Smooth muscle cell (in vitro differentiated cells): ENCODE measurements around the gene RILPL2. TPM values are rescaled to one million over a fixed set of nuclear protein-coding genes. Genes with fewer than 3 reads are reported as not detected.
"Not testable (repeated sequence)": the region's sequence is repeated elsewhere in the genome, so short reads cannot be mapped to it uniquely, and the experiment has no call there.

Experiments
- DNase-seq: peaks from one replicate; lab custom pipeline; 2025; ENCODE audit not compliant: unreplicated experiment; lab: John Stamatoyannopoulos, UW
- H2AFZ ChIP-seq: fragments of 200-600 bp; sonication (generic); 2 replicates; pipeline ENCODE4 v1.6.0; 2016; ENCODE audit warnings: antibody characterized with exemption, low read depth, mild to moderate bottlenecking
- H3F3A ChIP-seq: fragments of 200-600 bp; sonication (generic); 2 replicates; pipeline ENCODE4 v1.6.0; 2017; ENCODE audit warnings: antibody characterized with exemption, low read depth
- H3K27ac ChIP-seq: fragments of 200-600 bp; sonication (generic); 2 replicates; pipeline ENCODE4 v1.5.1; 2016; ENCODE audit warnings: low read depth, mild to moderate bottlenecking
- H3K27me3 ChIP-seq: fragments of 200-600 bp; sonication (generic); 2 replicates; pipeline ENCODE4 v1.6.1; 2016; ENCODE audit warnings: low read depth, mild to moderate bottlenecking
- H3K36me3 ChIP-seq: fragments of 200-600 bp; sonication (generic); 2 replicates; pipeline ENCODE4 v1.5.1; 2016; ENCODE audit warnings: low read depth
- H3K4me1 ChIP-seq: fragments of 200-600 bp; sonication (generic); 2 replicates; pipeline ENCODE4 v1.5.1; 2016; ENCODE audit warnings: low read depth
- H3K4me2 ChIP-seq: fragments of 200-600 bp; sonication (generic); 2 replicates; pipeline ENCODE4 v1.6.0; 2016; ENCODE audit warnings: mild to moderate bottlenecking
- H3K4me3 ChIP-seq: fragments of 200-600 bp; sonication (generic); 2 replicates; pipeline ENCODE4 v1.5.1; 2016; ENCODE audit warnings: mild to moderate bottlenecking
- H3K79me2 ChIP-seq: fragments of 200-600 bp; sonication (generic); 2 replicates; pipeline ENCODE4 v1.6.0; 2016; ENCODE audit warnings: low read depth, mild to moderate bottlenecking
- H3K9ac ChIP-seq: fragments of 200-600 bp; sonication (generic); 2 replicates; pipeline ENCODE4 v1.6.0; 2016; ENCODE audit warnings: low read depth
- H3K9me3 ChIP-seq: fragments of 200-600 bp; sonication (generic); replicated peaks from 2 replicates; pipeline ENCODE4 v1.5.1; 2016; ENCODE audit warnings: low read depth
- H4K20me1 ChIP-seq: fragments of 200-600 bp; sonication (generic); 2 replicates; pipeline ENCODE4 v1.6.0; 2016; ENCODE audit warnings: low read depth
- WGBS: methylation state at CpG from one replicate; pipeline ENCODE4 v1.1.7; 2016; ENCODE audit warnings: low lambda C conversion rate; 5-methylcytosine and 5-hydroxymethylcytosine counted together
- polyA plus RNA-seq: library from polyadenylated mRNA; unstranded; fragments of >200 nt; fragmentation: Nextera tagmentation; extraction: Ambion mirVana; gene quantifications from 2 replicates; pipeline ENCODE4 v1.2.1, GENCODE V29; 2016
- total RNA-seq: library from RNA; depleted of rRNA; stranded (reverse); fragments of >200 nt; gene quantifications from 2 replicates; pipeline ENCODE4 v1.2.3, GENCODE V29; 2014
- TF ChIP-seq, protein P1 (sequence below): fragments of 200-600 bp; sonication (generic); IDR thresholded peaks from 2 replicates; pipeline ENCODE4 v1.5.1; 2017; ENCODE audit warnings: borderline replicate concordance, mild to moderate bottlenecking, antibody characterized with exemption; ENCODE audit not compliant: insufficient read depth, poor library complexity, severe bottlenecking

RILPL2 gene
- total and polyA plus RNA-seq, 2 experiments from 2014 or later: 0.85 to 2.2 TPM

DNA sequence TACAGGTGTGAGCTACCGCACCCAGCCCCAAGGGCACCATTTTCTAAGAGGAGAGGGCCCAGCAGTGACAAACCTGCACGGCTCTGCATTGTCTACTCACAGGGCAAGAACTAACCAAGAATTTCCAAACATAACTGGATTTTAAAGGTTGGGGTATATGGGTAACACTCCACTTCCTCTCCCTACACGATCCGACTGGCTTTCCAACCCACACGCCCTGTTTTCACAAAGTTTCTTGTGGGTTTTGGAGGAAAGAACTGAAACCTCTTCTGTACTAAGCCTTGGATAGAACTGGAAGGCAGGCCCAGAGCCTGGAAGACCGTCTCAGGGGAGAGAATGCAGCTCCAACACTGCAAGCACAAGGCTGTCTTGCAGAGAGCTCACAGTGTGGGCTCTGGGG is 46.4 kb upstream of the RILPL2 start:
- DNase-seq: no peak
- no peak overlapping the region for H3K4me3 ChIP-seq
- H3K9me3 ChIP-seq: no peaks in the 10 kb centered on the region
- H3K9ac ChIP-seq: no peak overlapping the region
- no peaks in the 10 kb centered on the region for H3K79me2 ChIP-seq
- no peaks in the 10 kb centered on the region for H3F3A ChIP-seq
- H2AFZ ChIP-seq: no peak overlapping the region
- TF ChIP-seq, protein P1, sequence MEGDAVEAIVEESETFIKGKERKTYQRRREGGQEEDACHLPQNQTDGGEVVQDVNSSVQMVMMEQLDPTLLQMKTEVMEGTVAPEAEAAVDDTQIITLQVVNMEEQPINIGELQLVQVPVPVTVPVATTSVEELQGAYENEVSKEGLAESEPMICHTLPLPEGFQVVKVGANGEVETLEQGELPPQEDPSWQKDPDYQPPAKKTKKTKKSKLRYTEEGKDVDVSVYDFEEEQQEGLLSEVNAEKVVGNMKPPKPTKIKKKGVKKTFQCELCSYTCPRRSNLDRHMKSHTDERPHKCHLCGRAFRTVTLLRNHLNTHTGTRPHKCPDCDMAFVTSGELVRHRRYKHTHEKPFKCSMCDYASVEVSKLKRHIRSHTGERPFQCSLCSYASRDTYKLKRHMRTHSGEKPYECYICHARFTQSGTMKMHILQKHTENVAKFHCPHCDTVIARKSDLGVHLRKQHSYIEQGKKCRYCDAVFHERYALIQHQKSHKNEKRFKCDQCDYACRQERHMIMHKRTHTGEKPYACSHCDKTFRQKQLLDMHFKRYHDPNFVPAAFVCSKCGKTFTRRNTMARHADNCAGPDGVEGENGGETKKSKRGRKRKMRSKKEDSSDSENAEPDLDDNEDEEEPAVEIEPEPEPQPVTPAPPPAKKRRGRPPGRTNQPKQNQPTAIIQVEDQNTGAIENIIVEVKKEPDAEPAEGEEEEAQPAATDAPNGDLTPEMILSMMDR: no peak
- no peak overlapping the region for H3K27ac ChIP-seq
- no peaks in the 10 kb centered on the region for H3K27me3 ChIP-seq
- H4K20me1 ChIP-seq: no peaks in the 10 kb centered on the region
- H3K36me3 ChIP-seq: no peaks in the 10 kb centered on the region
- WGBS: 94% methylated on average over 6 of the region's 6 CpGs
- H3K4me2 ChIP-seq: no peak overlapping the region
- no peaks in the 10 kb centered on the region for H3K4me1 ChIP-seq

DNA sequence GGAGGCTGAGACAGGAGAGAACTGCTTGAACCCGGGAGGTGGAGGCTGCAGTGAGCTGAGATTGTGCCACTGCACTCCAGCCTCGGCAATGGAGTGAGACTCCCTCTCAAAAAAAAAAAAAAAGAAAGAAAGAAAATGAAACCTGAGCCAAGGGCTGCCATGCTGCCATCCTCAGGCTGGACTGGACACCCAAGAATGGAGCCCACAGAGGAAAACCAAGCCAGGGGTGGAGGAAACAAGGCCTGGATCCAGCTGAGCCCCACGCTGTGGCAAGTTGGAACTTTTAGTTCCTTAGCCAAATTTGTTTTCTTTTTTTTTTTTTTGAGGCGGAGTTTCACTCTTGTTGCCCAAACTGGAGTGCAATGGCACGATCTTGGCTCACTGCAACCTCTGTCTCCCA is 44.8 kb upstream of the RILPL2 start:
- not testable (repeated sequence) for H4K20me1 ChIP-seq, H3K27me3 ChIP-seq, H2AFZ ChIP-seq, H3K79me2 ChIP-seq, H3F3A ChIP-seq, H3K27ac ChIP-seq, H3K4me3 ChIP-seq, H3K4me1 ChIP-seq, H3K36me3 ChIP-seq, DNase-seq, H3K9me3 ChIP-seq, H3K4me2 ChIP-seq, H3K9ac ChIP-seq
- WGBS: 98% methylated on average over 5 of the region's 5 CpGs

DNA sequence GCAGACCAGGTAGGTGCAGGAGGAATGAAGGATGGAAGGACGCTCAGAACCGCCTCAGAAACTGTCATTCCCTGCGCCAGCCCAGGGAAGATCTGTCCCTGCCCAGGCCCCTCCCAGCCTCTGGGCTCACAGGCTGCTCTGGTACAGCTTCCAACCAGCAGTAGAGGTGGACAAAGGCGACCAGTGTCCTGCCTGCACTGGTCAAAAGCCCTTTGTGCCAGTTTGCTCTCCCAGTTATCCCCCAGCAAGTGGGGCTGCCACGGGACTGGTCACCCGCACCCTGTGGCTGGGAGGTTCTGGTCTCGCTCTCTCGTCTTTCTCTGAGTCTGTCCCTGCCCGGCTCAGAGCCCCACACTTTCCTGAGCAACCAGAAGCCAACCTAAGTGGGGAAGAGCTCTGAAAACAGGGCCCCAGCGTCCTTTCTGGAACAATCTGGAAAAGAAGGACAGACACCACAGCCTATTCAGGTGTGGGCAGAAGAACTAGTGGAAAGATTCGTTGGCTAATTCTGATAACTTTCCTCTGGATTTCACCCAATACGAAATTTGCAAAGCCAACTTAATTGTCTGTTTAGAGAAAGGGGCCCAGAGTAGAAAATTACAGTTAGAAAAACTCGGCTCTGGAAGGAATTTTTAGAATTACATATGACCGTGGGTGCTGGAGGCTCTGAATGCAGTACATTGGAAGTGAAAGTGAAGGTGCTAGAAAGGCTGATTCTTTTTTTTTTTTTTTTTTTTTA is 43.1 kb upstream of the RILPL2 start:
- Histone ChIP-seq H3K79me2 (no peaks in the 10 kb centered on the region), H3K36me3 (no peaks in the 10 kb centered on the region), H3F3A (no peaks in the 10 kb centered on the region), H4K20me1 (peaks cover 9% of the 10 kb centered on the region), H3K4me1 (no peaks in the 10 kb centered on the region), H3K4me2 (no peak overlapping the region), H3K9ac (no peak overlapping the region), H2AFZ (no peak overlapping the region), H3K27ac (no peak overlapping the region), H3K9me3 (no peaks in the 10 kb centered on the region), H3K27me3 (no peaks in the 10 kb centered on the region), H3K4me3 (no peak overlapping the region)
- TF ChIP-seq, protein P1: no peak
- DNase-seq: no peak
- WGBS: 95% methylated on average over 14 of the region's 14 CpGs

DNA sequence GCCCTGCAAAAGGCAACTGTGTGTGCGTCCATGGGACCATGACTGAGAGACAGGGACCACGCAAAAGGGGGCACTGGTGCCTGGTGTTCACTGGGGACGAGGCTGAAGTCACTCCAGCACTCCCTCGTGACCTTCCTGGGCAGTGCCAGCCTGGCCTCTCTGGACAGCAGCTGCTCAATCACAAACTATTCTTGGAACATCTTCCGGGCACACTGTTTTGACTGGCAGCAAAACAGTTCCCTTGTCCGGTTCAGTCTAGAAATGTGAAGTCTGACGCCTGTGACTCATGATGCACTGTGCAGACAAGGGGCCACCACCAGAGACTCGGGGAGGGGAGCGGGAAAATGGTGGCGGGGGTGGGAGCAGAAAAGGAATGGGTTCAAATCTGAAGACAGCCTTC is 42.3 kb upstream of the RILPL2 start:
- no peak overlapping the region for H2AFZ ChIP-seq

More for the DNA sequence above, 42.3 kb upstream of the RILPL2 start:
- Histone ChIP-seq H3K4me2 (no peak overlapping the region), H4K20me1 (peaks cover 17% of the 10 kb centered on the region), H3K27ac (no peak overlapping the region), H3K4me1 (no peaks in the 10 kb centered on the region), H3K79me2 (no peaks in the 10 kb centered on the region), H3F3A (no peaks in the 10 kb centered on the region), H3K27me3 (no peaks in the 10 kb centered on the region), H3K9ac (no peak overlapping the region), H3K36me3 (no peaks in the 10 kb centered on the region), H3K9me3 (no peaks in the 10 kb centered on the region), H3K4me3 (no peak overlapping the region)
- DNase-seq: no peak
- TF ChIP-seq, protein P1: no peak
- 95% methylated on average over 10 of the region's 10 CpGs for WGBS
